HG02970 (cell line): ENCODE measurements around the gene TBC1D14.

Experiments
- ATAC-seq: cut with Tn5 transposase; IDR thresholded peaks from one replicate; pipeline ENCODE4 v1.9.1; 2021; ENCODE audit warnings: mild to moderate bottlenecking, moderate library complexity, moderate number of reproducible peaks; ENCODE audit not compliant: unreplicated experiment, low FRiP score

TBC1D14 gene

GRCh38 chr4:6909113-6909969 lies at the start of gene TBC1D14:
Gene TBC1D14, plus strand, starts transcription at chr4:6909826. Its CDS starts 13,564 bp downstream, at chr4:6923390.
- ATAC-seq, result peak; percentile 80

- ATAC-seq, result no peak
Observed at GRCh38 chr4:6868386-6868785, 41.2 kb upstream of the TBC1D14 start.

GRCh38 chr4:6869944-6870343 lies 39.7 kb upstream of the TBC1D14 start:
- no peak for ATAC-seq

- no peak for ATAC-seq
Observed at GRCh38 chr4:6873291-6873690, 36.3 kb upstream of the TBC1D14 start.

- no peak for ATAC-seq
Observed at GRCh38 chr4:6873792-6874461, 35.7 kb upstream of the TBC1D14 start.

- no peak for ATAC-seq
Observed at GRCh38 chr4:6874981-6875380, 34.6 kb upstream of the TBC1D14 start.

GRCh38 chr4:6875431-6875831 lies 34.2 kb upstream of the TBC1D14 start:
- no peak for ATAC-seq

GRCh38 chr4:6876440-6876839 lies 33.2 kb upstream of the TBC1D14 start:
- ATAC-seq, result no peak

- no peak for ATAC-seq
Observed at GRCh38 chr4:6877067-6877466, 32.6 kb upstream of the TBC1D14 start.

- ATAC-seq, result no peak
Observed at GRCh38 chr4:6878451-6879059, 31.1 kb upstream of the TBC1D14 start.

GRCh38 chr4:6880691-6881090 lies 28.9 kb upstream of the TBC1D14 start:
- no peak for ATAC-seq

GRCh38 chr4:6881908-6882307 lies 27.7 kb upstream of the TBC1D14 start:
- no peak for ATAC-seq

- no peak for ATAC-seq
Observed at GRCh38 chr4:6884341-6884870, 25.2 kb upstream of the TBC1D14 start.

- ATAC-seq, result no peak
Observed at GRCh38 chr4:6885953-6886557, 23.6 kb upstream of the TBC1D14 start.

GRCh38 chr4:6886886-6887285 lies 22.7 kb upstream of the TBC1D14 start:
- no peak for ATAC-seq

- no peak for ATAC-seq
Observed at GRCh38 chr4:6887591-6888371, 21.8 kb upstream of the TBC1D14 start.

- ATAC-seq, result no peak
Observed at GRCh38 chr4:6888506-6889071, 21.0 kb upstream of the TBC1D14 start.

- no peak for ATAC-seq
Observed at GRCh38 chr4:6889101-6889735, 20.4 kb upstream of the TBC1D14 start.

- ATAC-seq, result no peak
Observed at GRCh38 chr4:6889736-6890324, 19.8 kb upstream of the TBC1D14 start.
